ENCODE results near the gene CCDC185. TPM values are rescaled to one million over a fixed set of nuclear protein-coding genes. Genes with fewer than 3 reads are reported as not detected.

The CCDC185 gene
- total and polyA plus RNA-seq, 10 of the 15 experiments (the other 5 are each of a cell fraction or from before 2014, with no cell fraction given): not detected

GRCh38 chr1:223444411-223444810, 51.2 kb downstream of the CCDC185 start:
- ChIA-PET CTCF (no interaction called here), SMC1A (ENCODE audit: uncharacterized antibody, unreplicated experiment) (no interaction called here), POLR2A (no interaction called here), RAD21 (ENCODE audit: unreplicated experiment) (no interaction called here)
- Histone ChIP-seq H3K4me2 (ENCODE audit: control insufficient read depth, insufficient read depth) (no peak overlapping the region), H3K4me1 (ENCODE audit: control insufficient read depth, insufficient read depth, low read length) (no peaks in the 10 kb centered on the region), H3K36me3 (ENCODE audit: control insufficient read depth in 2 of 2, insufficient read depth in 2 of 2, low read length in 1 of 2) (no peaks in the 10 kb centered on the region), H3K9me3 (replicated peaks; ENCODE audit: control insufficient read depth, insufficient read depth, low read length) (no peaks in the 10 kb centered on the region; the same call in 2 of the 3 replicates), H3K4me3 (no peak overlapping the region), H3K27me3 (replicated peaks in 1 of 2; ENCODE audit: control insufficient read depth in 2 of 2, insufficient read depth in 2 of 2, low read length in 1 of 2) (no peaks in the 10 kb centered on the region), H2AFZ (ENCODE audit: control insufficient read depth, low read depth, low read length) (no peak overlapping the region), H3K79me2 (ENCODE audit: control insufficient read depth, insufficient read depth, low read length) (no peaks in the 10 kb centered on the region), H3K27ac (ENCODE audit: control insufficient read depth, insufficient read depth) (no peak overlapping the region), H4K20me1 (ENCODE audit: control insufficient read depth, insufficient read depth) (no peaks in the 10 kb centered on the region), H3K9ac (ENCODE audit: control insufficient read depth, insufficient read depth, low read length) (no peak overlapping the region)
- in situ Hi-C loops (cut with MboI): no loop called here
- WGBS (ENCODE audit: insufficient coverage, insufficient replicate concordance, low lambda C conversion rate, missing lambda C conversion rate): 49% methylated on average over 7 of the region's 7 CpGs
- FAIRE-seq (no peak), ATAC-seq (no peak), DNase-seq (ENCODE audit: low read depth, low spot score) (no peak)
- BruUV-seq (replicated peaks): no TSS peak
- intact Hi-C loops (cut with micrococcal nuclease; ENCODE audit: unreplicated experiment): no loop called here
- TF ChIP-seq ETV6 (conservative IDR thresholded peaks at IDR 0.05 in 1 of 2, IDR thresholded peaks at IDR 0.05 in 1 of 2; ENCODE audit: borderline replicate concordance in 1 of 2, low read depth in 1 of 2) (no peak), IKZF1 (conservative IDR thresholded peaks at IDR 0.05) (no peak), SIN3A (IDR thresholded peaks at IDR 0.05; ENCODE audit: low read depth, low read length) (no peak), KAT2A (conservative IDR thresholded peaks at IDR 0.05; ENCODE audit: control insufficient read depth, low read depth, low read length) (no peak), RAD51 (IDR thresholded peaks at IDR 0.05) (no peak), POLR2AphosphoS2 (IDR thresholded peaks at IDR 0.05; ENCODE audit: low read depth, low read length) (no peak), ATF3 (IDR thresholded peaks at IDR 0.05; ENCODE audit: borderline replicate concordance, extremely low read depth, low read depth, low read length) (no peak), SMARCA5 (IDR thresholded peaks at IDR 0.05) (no peak), NRF1 (conservative IDR thresholded peaks at IDR 0.05; ENCODE audit: low read depth, low read length) (no peak), RBBP5 (conservative IDR thresholded peaks at IDR 0.05) (no peak), USF1 (IDR thresholded peaks at IDR 0.05; ENCODE audit: borderline replicate concordance, extremely low read length, insufficient read depth, low read depth, low read length) (no peak), BRCA1 (IDR thresholded peaks at IDR 0.05; ENCODE audit: low read depth, low read length) (no peak), NR2C1 (IDR thresholded peaks at IDR 0.05) (no peak), MYB (IDR thresholded peaks at IDR 0.05; ENCODE audit: borderline replicate concordance, low read depth, low read length) (no peak), GABPA (IDR thresholded peaks at IDR 0.05; ENCODE audit: low read depth) (no peak)

Small RNA genes within 50 kb of the gene (small RNA-seq; reads per million reads assigned to genes)
- not detected for gene RNU4-57P

Other genes with a start within 250 kb of the CCDC185 start
- 0.17 TPM in 1 of 2 replicates, not detected in the other for gene SUSD4, start 29.2 kb upstream of the CCDC185 start, total RNA-seq (2014; rRNA removed)
- gene SUSD4, start 29.2 kb upstream of the CCDC185 start, total RNA-seq (2014; rRNA removed; fragmentation: Illumina TruSeq; extraction: Trizol): 0.13 and 0.18 TPM in 2 replicates
- gene SUSD4, start 29.2 kb upstream of the CCDC185 start, total RNA-seq (2021): 0.33 TPM in 1 of 2 replicates, not detected in the other
- 0.63 and 1.1 TPM in 2 replicates for gene SUSD4, start 29.2 kb upstream of the CCDC185 start, polyA plus RNA-seq (2011; rRNA removed)
- gene SUSD4, start 29.2 kb upstream of the CCDC185 start, polyA plus RNA-seq (2014; fragmentation: Illumina TruSeq; extraction: Trizol): not detected in 2 replicates
- gene SUSD4, start 29.2 kb upstream of the CCDC185 start, polyA plus RNA-seq (2014; fragmentation: Nextera tagmentation; extraction: Ambion mirVana): under 1 TPM in 1 of 2 experiments, not detected in 1; 0.18 TPM
- gene SUSD4, start 29.2 kb upstream of the CCDC185 start, polyA plus RNA-seq (2014; rRNA removed): 0.26 TPM in 1 of 2 replicates, not detected in the other
- under 1 TPM in 1 of 2 experiments, not detected in 1; 0.44 TPM for gene SUSD4, start 29.2 kb upstream of the CCDC185 start, polyA plus RNA-seq (2016; fragmentation: Nextera tagmentation; extraction: Ambion mirVana)